ENCODE results near the gene DEFB125. TPM values are rescaled to one million over a fixed set of nuclear protein-coding genes. Genes with fewer than 3 reads are reported as not detected.

The DEFB125 gene
- total and polyA plus RNA-seq, 9 of the 15 experiments (the other 6 are each of a cell fraction or from before 2014, with no cell fraction given): not detected

DNA sequence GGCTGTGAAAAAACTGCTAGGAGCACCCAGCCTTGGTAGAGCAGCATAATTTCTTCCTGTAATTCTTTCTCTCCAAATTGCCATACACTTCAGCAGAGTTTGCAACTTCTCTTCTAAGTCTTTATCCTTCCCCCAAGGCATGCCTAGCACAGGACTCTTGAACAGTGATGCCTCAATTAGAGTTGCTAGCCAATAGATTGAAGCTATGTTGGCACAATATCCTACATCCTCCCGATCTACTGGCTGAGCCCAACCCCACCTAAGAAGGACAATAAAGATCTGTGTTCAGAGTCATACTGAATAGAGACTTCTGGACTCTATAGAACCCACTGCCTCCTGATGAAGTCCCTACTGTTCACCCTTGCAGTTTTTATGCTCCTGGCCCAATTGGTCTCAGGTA lies 54.8 kb downstream of the DEFB125 start, which contains the start of gene DEFB126:
DEFB126 (plus strand) TSS at position 301 of the 400 bp plus-strand sequence; CDS start at position 340, 39 bp downstream.
- Histone ChIP-seq H3K9me1 (ENCODE audit: control insufficient read depth, insufficient read depth, low read length) (no peaks in the 10 kb centered on the region), H3K36me3 (ENCODE audit: control insufficient read depth, insufficient read depth, low read length) (no peaks in the 10 kb centered on the region), H3K4me3 (no peak within 1 kb of the TSS), H3K9me3 (replicated peaks; ENCODE audit: control insufficient read depth, insufficient read depth, low read depth, low read length) (no peaks in the 10 kb centered on the region; the same call in 1 of the 2 replicates), H4K20me1 (replicated peaks; ENCODE audit: control insufficient read depth, insufficient read depth, low read length) (no peaks in the 10 kb centered on the region), H3K9ac (ENCODE audit: insufficient read depth in 1 of 2, low read depth in 2 of 2, low read length in 2 of 2) (no peak within 1 kb of the TSS), H3K4me2 (ENCODE audit: insufficient read depth, low read length) (no peak within 1 kb of the TSS), H3K27me3 (ENCODE audit: control insufficient read depth in 2 of 2, insufficient read depth in 2 of 2, low read length in 2 of 2) (peaks cover 2 to 6% of the 10 kb centered on the region in 2 experiments; a peak in 2 of 5 replicates), H2AFZ (ENCODE audit: low read depth, low read length) (no peak within 1 kb of the TSS), H3K4me1 (replicated peaks in 1 of 2; ENCODE audit: control insufficient read depth in 2 of 2, insufficient read depth in 2 of 2, low read length in 2 of 2) (peaks cover 0 to 3% of the 10 kb centered on the region in 2 experiments; a peak in 2 of 5 replicates), H3K27ac (ENCODE audit: extremely low read depth, low read depth, low read length) (no peak within 1 kb of the TSS), H3K79me2 (ENCODE audit: control insufficient read depth, insufficient read depth, low read length) (no peaks in the 10 kb centered on the region)
- FAIRE-seq (no peak), ATAC-seq (no peak), DNase-seq (ENCODE audit: extremely low read depth in 1 of 4, low spot score in 3 of 4) (no peak)
- TF ChIP-seq NCOA4 (IDR thresholded peaks at IDR 0.05; ENCODE audit: partially characterized antibody) (no peak), ZNF79 (CRISPR knock-in tag; IDR thresholded peaks at IDR 0.05; ENCODE audit: low read depth) (no peak), HNRNPH1 (optimal IDR thresholded peaks at IDR 0.05; ENCODE audit: low read depth, low read length) (no peak), ETS2 (tag; IDR thresholded peaks at IDR 0.05; ENCODE audit: borderline replicate concordance, poor library complexity, severe bottlenecking) (no peak), MTA3 (IDR thresholded peaks at IDR 0.05; ENCODE audit: borderline replicate concordance) (no peak)
- 10% methylated on average over 1 of the region's 1 CpG for WGBS (ENCODE audit: insufficient coverage, low coverage, missing lambda C conversion rate)
- in situ Hi-C loops (cut with MboI): no loop called here
- intact Hi-C loops (cut with micrococcal nuclease): no loop called here
- no TSS peak for BruUV-seq (replicated peaks)
- ChIA-PET POLR2A (no interaction called here), CTCF (ENCODE audit: low intra/inter-chr PET ratio) (no interaction called here)

DNA sequence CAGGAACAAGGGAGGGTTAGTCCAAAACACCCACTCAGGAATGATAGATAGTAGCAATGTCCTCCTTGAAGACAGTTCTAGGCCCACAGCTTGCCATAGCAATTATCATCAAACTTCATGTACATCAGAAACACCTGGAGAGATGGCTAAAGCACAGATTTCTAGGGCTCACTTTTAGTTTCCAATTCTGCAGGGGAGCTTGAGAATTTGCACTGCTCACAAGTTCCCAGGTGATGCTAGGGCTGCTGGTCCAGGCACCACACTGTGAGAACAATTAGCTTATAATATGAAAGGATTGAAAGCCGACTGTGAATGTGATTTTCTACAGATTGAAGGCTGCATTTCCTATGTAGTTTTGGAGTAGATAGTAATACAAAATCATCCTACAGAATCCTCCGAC lies 58.4 kb downstream of the DEFB125 start:
- POLR2A ChIA-PET: no interaction called here
- H3K27ac ChIP-seq (ENCODE audit: extremely low read depth, low read depth, low read length): no peak overlapping the region
- no peaks in the 10 kb centered on the region for H3K9me3 ChIP-seq (replicated peaks; ENCODE audit: control insufficient read depth, insufficient read depth, low read depth, low read length)
- no peak for FAIRE-seq
- no peaks in the 10 kb centered on the region for H3K79me2 ChIP-seq (ENCODE audit: control insufficient read depth, insufficient read depth, low read length)
- no peak overlapping the region for H3K9ac ChIP-seq (ENCODE audit: insufficient read depth in 1 of 2, low read depth in 2 of 2, low read length in 2 of 2)
- no peak overlapping the region for H3K4me3 ChIP-seq
- BruUV-seq (replicated peaks): no TSS peak
- no peak for TF ChIP-seq ZNF717 (CRISPR knock-in tag; IDR thresholded peaks at IDR 0.05)
- TF ChIP-seq, protein P1, sequence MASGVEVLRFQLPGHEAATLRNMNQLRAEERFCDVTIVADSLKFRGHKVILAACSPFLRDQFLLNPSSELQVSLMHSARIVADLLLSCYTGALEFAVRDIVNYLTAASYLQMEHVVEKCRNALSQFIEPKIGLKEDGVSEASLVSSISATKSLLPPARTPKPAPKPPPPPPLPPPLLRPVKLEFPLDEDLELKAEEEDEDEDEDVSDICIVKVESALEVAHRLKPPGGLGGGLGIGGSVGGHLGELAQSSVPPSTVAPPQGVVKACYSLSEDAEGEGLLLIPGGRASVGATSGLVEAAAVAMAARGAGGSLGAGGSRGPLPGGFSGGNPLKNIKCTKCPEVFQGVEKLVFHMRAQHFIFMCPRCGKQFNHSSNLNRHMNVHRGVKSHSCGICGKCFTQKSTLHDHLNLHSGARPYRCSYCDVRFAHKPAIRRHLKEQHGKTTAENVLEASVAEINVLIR (CRISPR knock-in tag; IDR thresholded peaks at IDR 0.05): no peak
- TF ChIP-seq ZNF143 (CRISPR knock-in tag; IDR thresholded peaks at IDR 0.05): no peak
- no peak for TF ChIP-seq KLF6 (CRISPR knock-in tag; IDR thresholded peaks at IDR 0.05; ENCODE audit: borderline replicate concordance)
- no peak for TF ChIP-seq ZNF444 (CRISPR knock-in tag; IDR thresholded peaks at IDR 0.05)
- TF ChIP-seq RHOXF2B (CRISPR knock-in tag; conservative IDR thresholded peaks at IDR 0.05): no peak
- no peak for TF ChIP-seq TBP (optimal IDR thresholded peaks at IDR 0.05; ENCODE audit: low read depth, low read length)
- TF ChIP-seq ELF1 (tag; IDR thresholded peaks at IDR 0.05): no peak
- no peak for TF ChIP-seq XRCC5 (IDR thresholded peaks at IDR 0.05; ENCODE audit: low read depth, low read length)
- no peak for TF ChIP-seq KDM1A (IDR thresholded peaks at IDR 0.05)
- no peak for TF ChIP-seq ILK (tag; IDR thresholded peaks at IDR 0.05; ENCODE audit: borderline replicate concordance, low read depth)
- H3K9me1 ChIP-seq (ENCODE audit: control insufficient read depth, insufficient read depth, low read length): no peaks in the 10 kb centered on the region
- no peak for ATAC-seq
- no peak overlapping the region for H2AFZ ChIP-seq (ENCODE audit: low read depth, low read length)
- no peak overlapping the region for H3K4me2 ChIP-seq (ENCODE audit: insufficient read depth, low read length)
- in situ Hi-C loops (cut with MboI): no loop called here
- no peaks in the 10 kb centered on the region for H4K20me1 ChIP-seq (replicated peaks; ENCODE audit: control insufficient read depth, insufficient read depth, low read length)
- H3K27me3 ChIP-seq (ENCODE audit: control insufficient read depth in 2 of 2, insufficient read depth in 2 of 2, low read length in 2 of 2): peaks cover 5 to 12% of the 10 kb centered on the region in 2 experiments
- H3K36me3 ChIP-seq (ENCODE audit: control insufficient read depth, insufficient read depth, low read length): no peaks in the 10 kb centered on the region
- 0% methylated on average over 2 of the region's 2 CpGs for WGBS (ENCODE audit: insufficient coverage, low coverage, missing lambda C conversion rate)
- no peaks in the 10 kb centered on the region for H3K4me1 ChIP-seq (replicated peaks in 1 of 2; ENCODE audit: control insufficient read depth in 2 of 2, insufficient read depth in 2 of 2, low read length in 2 of 2)
- CTCF ChIA-PET (ENCODE audit: low intra/inter-chr PET ratio): interaction anchor here (0.6 kb wide), 1 partner anchor 19 kb away, joined by 3 read pairs; no protein-coding TSS in a partner anchor
- intact Hi-C loops (cut with micrococcal nuclease): no loop called here
- DNase-seq (ENCODE audit: extremely low read depth in 1 of 4, low spot score in 3 of 4): no peak
